Lower lobe of right lung (tissue), 2 donors: Measurements from ENCODE around the gene XRCC6. TPM values are rescaled to one million over a fixed set of nuclear protein-coding genes. Genes with fewer than 3 reads are reported as not detected.
A peak's percentile ranks its signal among the peaks of the same experiment; 100 is the strongest.

ENCODE experiments used
- ATAC-seq, 2 donors: fragments of 200-7000 bp; cut with Tn5 transposase; one replicate each; pipeline ENCODE4 v1.9.1; 2020 to 2022; ENCODE audit warnings: mild to moderate bottlenecking in 2 of 2, moderate library complexity in 2 of 2
- DNase-seq: peaks from one replicate; pipeline ENCODE4 v3.0.0-alpha.2; 2020
- H3K27ac ChIP-seq: fragments of 200-600 bp; one replicate; pipeline ENCODE4 v1.8.0; 2022
- H3K27me3 ChIP-seq: fragments of 200-600 bp; one replicate; pipeline ENCODE4 v1.8.0; 2022; ENCODE audit warnings: low read depth
- H3K36me3 ChIP-seq: fragments of 200-600 bp; one replicate; pipeline ENCODE4 v1.8.0; 2022; ENCODE audit warnings: mild to moderate bottlenecking
- H3K4me1 ChIP-seq: fragments of 200-600 bp; one replicate; pipeline ENCODE4 v1.8.0; 2022
- H3K4me3 ChIP-seq: fragments of 200-600 bp; one replicate; pipeline ENCODE4 v1.8.0; 2022; ENCODE audit warnings: mild to moderate bottlenecking
- H3K9me3 ChIP-seq: fragments of 200-600 bp; one replicate; pipeline ENCODE4 v1.8.0; 2022
- CTCF ChIP-seq: fragments of 200-600 bp; IDR thresholded peaks from one replicate; pipeline ENCODE4 v1.8.0; 2022; ENCODE audit warnings: antibody characterized with exemption, mild to moderate bottlenecking
- intact Hi-C: fragments of 100-400 bp; cut with DNase I; formaldehyde crosslinking; loops from one replicate; pipeline ENCODE4 v1.11.0; 2022
- total RNA-seq: library from RNA; stranded (reverse); fragmentation: NEBNext Ultra II Directional; extraction: Animal tissue kit (Norgen Biotek cat#: 25700); gene quantifications from one replicate; pipeline ENCODE4 v1.2.1, GENCODE V29; 2021
- donor health status: DM: no; HTN: yes; CAD: no; lungs with severe emphysema.

XRCC6 gene
- total RNA-seq, 1 donor from 2014 or later, result 162 TPM

- H3K27ac ChIP-seq, result no peak overlapping the region
- H3K9me3 ChIP-seq, result no peaks in the 10 kb centered on the region
- no peak for TF ChIP-seq CTCF
- H3K27me3 ChIP-seq, result no peaks in the 10 kb centered on the region
- no peak overlapping the region for H3K4me3 ChIP-seq
- peaks cover 70% of the 10 kb centered on the region for H3K36me3 ChIP-seq
- DNase-seq, result no peak
- intact Hi-C loops, result no loop called here
- peaks cover 11% of the 10 kb centered on the region for H3K4me1 ChIP-seq
- no peak for ATAC-seq
These were observed 20.1 kb upstream of the XRCC6 start for GRCh38 chr22:41600976-41601375.

- no peaks in the 10 kb centered on the region for H3K27me3 ChIP-seq
- peaks cover 80% of the 10 kb centered on the region for H3K36me3 ChIP-seq
- TF ChIP-seq CTCF, result no peak
- H3K4me3 ChIP-seq, result no peak overlapping the region
- intact Hi-C loops, result no loop called here
- H3K27ac ChIP-seq, result no peak overlapping the region
- ATAC-seq (peak in 1 of 2 donors; percentile 17), DNase-seq (no peak)
- H3K4me1 ChIP-seq, result no peaks in the 10 kb centered on the region
- no peaks in the 10 kb centered on the region for H3K9me3 ChIP-seq
These were observed 17.2 kb upstream of the XRCC6 start for GRCh38 chr22:41603873-41604332.

- Histone ChIP-seq H3K27ac (no peak overlapping the region), H3K27me3 (no peaks in the 10 kb centered on the region), H3K4me1 (no peaks in the 10 kb centered on the region), H3K36me3 (peaks cover 43% of the 10 kb centered on the region), H3K9me3 (no peaks in the 10 kb centered on the region), H3K4me3 (no peak overlapping the region)
- TF ChIP-seq CTCF, result no peak
- ATAC-seq (peak in 1 of 2 donors; percentile 19), DNase-seq (no peak)
- intact Hi-C loops, result no loop called here
These were observed 12.7 kb upstream of the XRCC6 start for GRCh38 chr22:41608386-41608785.

- Histone ChIP-seq H3K36me3 (peaks cover under 1% of the 10 kb centered on the region), H3K4me3 (no peak overlapping the region), H3K27me3 (no peaks in the 10 kb centered on the region), H3K9me3 (no peaks in the 10 kb centered on the region), H3K27ac (no peak overlapping the region), H3K4me1 (peaks cover 3% of the 10 kb centered on the region)
- DNase-seq (no peak), ATAC-seq (no peak)
- TF ChIP-seq CTCF, result no peak
- intact Hi-C loops, result no loop called here
These were observed 8.3 kb upstream of the XRCC6 start for GRCh38 chr22:41612603-41613306.

GRCh38 chr22:41613456-41613855 is 7.6 kb upstream of the XRCC6 start:
- no peak for TF ChIP-seq CTCF
- Histone ChIP-seq H3K27ac (no peak overlapping the region), H3K9me3 (no peaks in the 10 kb centered on the region), H3K4me3 (no peak overlapping the region), H3K27me3 (no peaks in the 10 kb centered on the region), H3K36me3 (no peaks in the 10 kb centered on the region), H3K4me1 (peaks cover 10% of the 10 kb centered on the region)
- ATAC-seq (no peak), DNase-seq (no peak)
- intact Hi-C loops, result no loop called here
